SKM-1 treated with dmso at 0.1 percent for 144 hours (cell line): ENCODE data around the gene CRELD2.

Source experiments
- DNase-seq: peaks from one replicate; lab custom pipeline; 2025; ENCODE audit not compliant: unreplicated experiment; lab: John Stamatoyannopoulos, UW

The CRELD2 gene

GRCh38 chr22:49917974-49918910, at the start of gene CRELD2, which contains the start of gene ALG12:
Gene CRELD2 (plus strand): TSS chr22:49918634. CDS start chr22:49918770, 136 bp downstream.
Gene ALG12 (minus strand): TSS chr22:49918438. CDS start chr22:49913765, 4,673 bp downstream.
- peak; percentile 92 for DNase-seq

DNA sequence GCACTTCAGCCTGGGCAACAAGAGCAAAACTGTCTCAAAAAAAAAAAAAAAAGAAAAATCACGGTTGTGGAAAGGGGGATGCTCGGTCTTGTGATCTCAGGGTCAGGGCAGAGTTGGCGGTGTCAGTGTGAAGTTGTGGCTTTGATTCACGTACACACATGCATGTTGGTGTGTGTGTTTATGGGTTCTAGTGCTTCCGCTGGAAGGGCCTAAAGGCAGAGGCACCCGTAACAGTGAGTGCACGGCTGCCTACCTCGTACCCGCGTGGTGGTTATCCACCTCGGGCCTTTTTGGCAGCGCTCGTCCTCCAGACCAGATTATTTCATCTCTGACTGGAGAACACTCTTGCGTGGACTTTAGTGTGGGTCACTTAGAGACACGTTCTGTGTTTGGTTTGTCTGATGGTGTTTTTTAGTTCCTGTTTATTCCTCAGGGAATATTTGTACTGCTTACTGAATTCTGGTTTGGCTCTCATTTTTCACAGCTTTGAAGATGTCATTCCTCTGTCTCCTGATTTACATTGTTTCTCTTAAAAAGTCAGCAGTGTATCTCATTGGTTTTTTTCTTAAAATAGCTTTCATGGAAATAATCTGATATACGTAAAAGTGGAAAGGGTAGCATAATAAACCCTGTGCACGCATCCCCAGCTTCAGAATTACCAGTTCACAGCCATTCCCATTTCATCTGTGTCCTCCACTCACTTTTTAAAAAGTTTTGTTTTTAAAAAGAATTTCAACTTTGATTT, 49.2 kb upstream of the CRELD2 start:
- DNase-seq: no peak

DNA sequence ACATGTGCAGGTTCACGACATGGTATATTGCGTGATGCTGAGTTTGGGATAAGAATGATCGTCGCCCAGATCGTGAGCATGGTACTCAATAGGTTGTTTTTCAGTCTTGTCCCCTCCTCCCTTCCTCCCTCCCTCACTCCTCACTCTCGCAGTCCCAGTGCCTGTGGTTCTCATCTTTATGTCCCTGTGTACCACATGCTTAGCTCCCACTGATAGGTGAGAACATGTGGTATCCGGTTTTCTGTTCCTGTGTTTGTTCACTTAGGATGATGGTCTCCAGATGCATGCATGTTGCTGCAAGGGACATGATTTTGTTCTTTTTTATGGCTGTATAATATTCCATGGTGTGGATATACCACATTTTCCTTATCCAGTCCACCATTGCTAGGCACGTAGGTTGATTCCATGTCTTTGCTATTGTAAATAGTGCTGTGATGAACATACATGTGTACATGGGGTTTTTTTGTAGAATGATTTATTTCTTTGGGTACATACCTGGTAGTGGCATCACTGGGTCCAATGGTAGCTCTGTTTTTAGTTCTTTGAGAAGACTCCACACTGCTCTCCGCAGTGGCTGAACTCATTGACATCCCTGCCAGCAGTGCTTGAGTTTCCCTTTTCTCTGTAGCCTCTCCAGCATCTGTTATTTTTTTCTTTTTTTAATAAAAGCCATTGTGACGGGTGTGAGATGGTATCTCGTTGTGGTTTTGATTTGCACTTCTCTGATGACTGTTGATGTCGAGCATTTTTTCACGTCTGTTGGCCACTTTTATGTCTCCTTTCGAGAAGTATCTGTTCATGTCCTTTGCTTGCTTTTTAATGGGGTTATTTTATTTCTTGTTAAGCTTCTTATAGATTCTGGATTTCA, 48.4 kb upstream of the CRELD2 start:
- no peak for DNase-seq

DNA sequence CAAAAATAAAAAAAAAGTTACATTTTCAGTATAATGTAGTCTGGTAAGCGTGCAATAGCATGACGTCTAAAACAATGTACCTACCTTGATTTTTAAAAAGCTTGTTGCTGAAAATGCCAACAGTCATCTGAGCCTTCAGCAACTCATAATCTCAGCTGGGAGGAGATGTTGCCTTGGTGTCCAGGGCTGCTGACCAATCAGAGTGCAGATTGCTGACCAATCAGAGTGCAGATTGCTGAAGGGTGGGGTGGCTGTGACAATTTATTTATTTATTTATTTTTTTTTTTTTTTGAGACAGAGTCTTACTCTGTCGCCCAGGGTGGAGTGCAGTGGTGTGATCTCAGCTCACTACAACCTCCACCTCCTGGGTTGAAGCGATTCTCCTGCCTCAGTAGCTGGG, 47.0 kb upstream of the CRELD2 start:
- no peak for DNase-seq

GRCh38 chr22:49872347-49872746, 46.1 kb upstream of the CRELD2 start:
- no peak for DNase-seq

GRCh38 chr22:49873228-49873940, 45.0 kb upstream of the CRELD2 start:
- no peak for DNase-seq

DNA sequence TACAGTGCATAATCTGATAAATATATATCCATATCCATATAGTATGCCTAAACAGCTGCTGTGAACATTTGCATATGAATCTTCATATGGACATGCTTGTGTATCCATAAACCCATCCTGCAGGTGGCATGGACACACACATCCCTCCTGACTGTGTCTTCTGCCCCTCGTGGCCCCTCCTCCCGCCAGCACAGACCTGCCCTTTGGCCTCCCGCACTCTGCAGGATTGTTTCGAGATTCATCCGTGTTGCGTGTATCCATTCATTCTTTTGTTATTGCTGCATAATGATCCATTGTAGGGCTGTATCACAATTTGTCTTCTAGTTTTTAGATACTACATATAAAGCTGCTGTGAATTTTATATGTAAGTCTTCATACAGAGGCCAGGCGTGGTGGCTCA, 40.8 kb upstream of the CRELD2 start:
- DNase-seq: no peak

DNA sequence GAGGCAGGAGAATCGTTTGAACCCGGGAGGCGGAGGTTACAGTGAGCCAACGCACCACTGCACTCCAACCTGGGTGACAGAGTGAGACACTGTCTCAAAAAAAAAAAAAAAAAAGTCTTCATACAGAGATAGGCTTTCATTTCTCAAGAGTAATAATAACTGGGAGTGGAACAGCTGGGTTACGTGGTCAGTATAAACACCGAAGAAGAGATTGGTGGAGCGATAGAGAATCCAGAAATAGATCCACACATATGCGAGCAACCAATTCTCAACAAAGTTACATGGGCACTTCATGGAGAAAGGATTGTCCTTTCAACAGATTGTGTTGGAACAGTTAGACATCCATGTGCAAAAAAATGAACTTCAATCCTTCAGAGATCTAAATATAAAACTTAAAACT, 40.2 kb upstream of the CRELD2 start:
- DNase-seq: no peak

GRCh38 chr22:49879871-49880270, 38.6 kb upstream of the CRELD2 start:
- no peak for DNase-seq

GRCh38 chr22:49880281-49880680, 38.2 kb upstream of the CRELD2 start:
- no peak for DNase-seq

DNA sequence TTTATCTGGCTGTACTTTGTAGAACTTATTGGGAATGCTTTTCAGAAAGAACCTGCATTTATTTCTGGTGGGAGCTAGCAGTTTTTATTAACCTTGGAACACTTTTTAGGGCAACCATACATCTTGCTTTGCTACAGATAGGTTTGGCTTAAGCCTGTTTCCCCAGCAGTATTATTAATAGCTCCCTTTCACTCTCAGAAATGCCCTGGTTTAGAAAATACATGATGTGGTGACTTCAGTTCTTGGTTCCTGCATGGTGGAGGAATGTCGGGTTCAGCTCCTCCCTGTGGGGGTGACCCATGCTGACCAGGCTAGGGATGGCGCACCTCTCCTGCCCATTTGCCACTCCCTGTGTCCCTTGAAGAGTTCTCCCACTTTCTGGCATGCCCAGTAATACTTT, 36.6 kb upstream of the CRELD2 start:
- DNase-seq: no peak

DNA sequence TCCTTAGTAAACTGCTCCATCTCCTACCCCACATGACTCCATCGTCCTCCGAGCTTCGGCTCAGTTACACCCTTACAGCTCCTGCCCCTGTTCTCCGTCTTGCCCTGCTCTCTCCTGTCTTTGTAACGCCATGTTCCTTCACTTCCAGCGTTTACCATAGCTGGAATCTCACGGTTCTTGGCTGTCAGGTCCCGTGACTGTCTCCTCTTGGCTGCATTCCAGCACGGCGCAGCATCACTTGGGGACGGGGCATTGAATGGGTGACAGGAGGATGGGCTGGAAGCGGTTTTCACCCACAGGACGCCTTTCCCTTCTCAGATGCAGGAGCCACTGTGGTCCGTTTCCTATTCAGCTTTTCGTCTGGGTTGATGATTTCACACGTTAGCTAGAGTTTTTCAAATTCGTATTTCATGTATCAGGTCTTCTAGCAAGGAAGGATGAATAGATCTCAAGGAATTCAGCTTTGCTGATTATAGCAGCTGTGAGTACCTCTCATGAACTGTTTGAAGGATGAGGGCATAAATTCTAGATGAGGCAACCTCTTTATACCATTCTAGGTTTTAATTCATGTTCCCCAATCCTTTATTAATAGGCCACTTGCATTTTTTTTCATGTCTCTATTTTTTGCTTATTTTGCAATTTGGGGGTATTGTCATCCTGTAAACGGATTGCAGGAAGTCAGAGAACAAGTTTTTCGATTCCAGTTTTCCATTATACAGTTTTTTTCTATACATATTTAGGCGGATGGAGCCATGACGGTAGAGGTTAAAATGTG, 35.7 kb upstream of the CRELD2 start:
- DNase-seq: no peak

GRCh38 chr22:49883294-49883640, 35.2 kb upstream of the CRELD2 start:
- DNase-seq: no peak

DNA sequence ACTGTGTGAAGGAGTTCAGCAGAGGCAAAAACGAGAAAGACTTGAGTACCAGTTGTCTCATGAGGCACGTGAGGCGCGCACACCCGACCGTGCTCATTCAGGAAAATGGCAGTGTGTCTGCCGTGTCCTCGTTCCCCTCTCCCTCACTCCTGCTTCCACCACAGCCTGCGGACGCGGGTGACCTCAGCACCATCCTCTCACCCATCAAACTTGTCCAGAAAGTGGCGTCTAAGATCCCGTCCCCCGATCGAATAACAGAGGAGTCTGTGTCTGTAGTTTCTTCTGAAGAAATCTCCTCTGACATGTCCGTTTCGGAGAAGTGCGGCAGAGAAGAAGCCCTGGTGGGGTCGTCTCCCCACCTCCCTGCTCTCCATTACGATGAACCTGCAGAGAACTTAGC, 34.4 kb upstream of the CRELD2 start:
- DNase-seq: no peak

DNA sequence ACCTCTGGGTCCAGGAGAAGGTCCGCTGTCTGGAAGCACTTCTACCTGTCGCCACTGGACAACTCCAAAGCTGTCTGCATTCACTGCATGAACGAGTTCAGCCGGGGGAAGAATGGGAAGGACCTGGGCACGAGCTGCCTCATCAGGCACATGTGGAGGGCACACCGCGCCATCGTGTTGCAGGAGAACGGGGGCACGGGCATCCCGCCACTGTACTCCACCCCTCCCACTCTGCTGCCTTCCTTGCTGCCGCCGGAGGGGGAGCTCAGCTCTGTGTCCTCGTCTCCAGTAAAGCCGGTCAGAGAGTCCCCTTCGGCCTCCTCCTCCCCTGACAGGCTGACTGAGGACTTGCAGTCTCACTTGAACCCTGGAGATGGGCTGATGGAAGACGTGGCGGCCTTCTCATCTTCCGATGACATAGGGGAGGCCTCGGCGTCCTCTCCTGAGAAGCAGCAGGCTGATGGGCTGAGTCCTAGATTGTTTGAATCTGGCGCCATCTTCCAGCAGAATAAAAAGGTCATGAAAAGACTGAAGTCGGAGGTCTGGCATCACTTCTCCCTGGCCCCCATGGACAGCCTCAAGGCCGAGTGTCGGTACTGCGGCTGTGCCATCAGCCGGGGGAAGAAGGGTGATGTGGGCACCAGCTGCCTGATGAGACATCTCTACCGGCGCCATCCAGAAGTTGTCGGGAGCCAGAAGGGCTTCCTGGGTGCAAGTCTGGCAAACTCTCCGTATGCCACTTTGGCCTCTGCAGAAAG, 33.8 kb upstream of the CRELD2 start:
- no peak for DNase-seq

DNA sequence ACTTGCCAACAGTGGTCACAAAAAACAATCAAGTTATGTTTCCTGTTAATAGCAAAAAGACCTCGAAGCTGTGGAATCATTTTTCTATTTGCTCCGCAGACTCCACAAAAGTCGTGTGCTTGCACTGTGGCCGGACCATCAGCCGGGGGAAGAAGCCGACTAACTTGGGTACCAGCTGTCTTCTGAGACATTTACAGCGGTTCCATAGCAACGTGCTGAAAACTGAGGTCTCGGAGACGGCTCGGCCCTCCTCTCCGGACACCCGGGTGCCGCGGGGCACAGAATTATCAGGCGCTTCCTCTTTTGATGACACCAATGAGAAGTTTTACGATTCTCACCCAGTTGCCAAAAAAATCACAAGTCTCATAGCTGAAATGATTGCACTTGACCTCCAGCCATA, 33.2 kb upstream of the CRELD2 start:
- no peak for DNase-seq

GRCh38 chr22:49885881-49886280, 32.6 kb upstream of the CRELD2 start:
- DNase-seq: no peak

GRCh38 chr22:49886346-49887063, 31.9 kb upstream of the CRELD2 start:
- no peak for DNase-seq
